ENCODE data around the gene PAFAH2.
A peak's percentile ranks its signal among the peaks of the same experiment; 100 is the strongest.

Gene PAFAH2

DNA sequence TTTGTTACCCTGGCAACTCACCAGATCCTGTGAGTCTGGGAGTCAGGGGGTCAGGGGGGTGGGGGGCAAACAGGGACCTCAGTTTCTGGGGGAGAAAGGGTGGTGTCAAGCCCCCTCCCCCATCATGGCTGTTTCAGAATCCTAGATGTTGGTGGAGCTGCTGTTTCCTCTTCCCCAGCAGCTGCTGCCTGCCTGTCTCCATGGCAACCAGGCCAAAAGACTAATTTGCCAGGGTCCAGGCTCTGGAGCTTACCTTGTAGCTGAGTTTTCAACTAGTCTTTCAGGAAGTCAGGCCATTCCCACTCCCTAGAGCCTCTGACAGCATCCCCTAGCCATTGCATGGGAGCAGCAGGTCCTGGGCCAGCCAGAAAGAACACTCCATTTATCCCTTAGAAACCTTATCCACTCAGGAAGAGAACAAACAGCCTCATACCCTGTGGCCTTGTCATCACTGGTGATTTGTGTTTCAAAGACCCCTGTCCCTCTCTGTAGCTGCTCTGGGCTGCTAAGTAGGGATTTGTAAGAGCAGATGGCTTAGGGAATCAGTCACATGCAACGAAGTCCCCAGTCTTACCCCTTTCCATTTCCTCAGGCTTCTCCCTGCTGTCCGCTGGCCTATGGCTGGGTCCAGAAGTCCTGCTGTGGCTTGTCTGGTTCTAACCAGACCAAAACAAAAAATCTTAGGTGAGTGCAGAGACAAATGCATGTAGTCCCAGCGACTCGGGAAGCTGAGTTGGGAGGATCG lies 70.2 kb downstream of the PAFAH2 start:
- no peak for DNase-seq

DNA sequence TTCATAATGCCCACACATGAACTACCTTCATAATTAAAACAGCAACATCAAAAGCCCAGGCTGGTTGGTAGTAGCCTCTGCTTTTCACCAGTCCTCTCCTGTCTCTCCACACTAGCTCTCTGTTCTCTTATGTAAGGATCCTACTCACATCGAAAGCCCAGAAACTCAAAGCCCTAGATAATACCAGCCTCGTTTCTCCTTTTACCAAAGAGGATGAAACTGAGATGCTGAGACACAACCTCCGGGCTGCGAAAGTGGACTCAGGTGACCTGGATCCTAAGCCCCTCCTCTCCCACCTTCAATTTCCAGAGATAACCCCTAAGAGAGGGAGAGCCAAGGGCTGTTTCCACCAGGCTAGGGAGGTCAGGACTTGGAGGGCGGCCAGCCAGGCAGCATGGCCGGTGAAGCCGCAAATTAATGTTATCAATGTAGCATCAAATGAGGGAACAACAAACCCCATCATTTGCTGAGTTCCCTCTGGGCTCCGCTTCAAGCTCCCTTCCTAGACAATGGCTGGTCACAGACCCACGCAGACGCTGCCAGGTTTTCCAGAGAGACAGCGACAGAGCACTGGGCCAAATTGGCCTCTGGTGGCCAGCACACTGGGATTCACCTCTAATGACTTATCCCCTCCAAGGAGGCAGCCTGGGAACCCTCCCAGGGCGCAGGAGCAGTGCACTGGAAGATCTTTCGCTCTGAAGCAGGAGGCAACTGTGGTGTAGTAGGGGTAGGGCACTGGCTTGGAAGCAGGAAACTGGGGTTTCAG lies 70.9 kb downstream of the PAFAH2 start:
- DNase-seq, result no peak

- no peak for DNase-seq
Measured at GRCh38 chr1:25924454-25924853, 73.4 kb downstream of the PAFAH2 start.

DNA sequence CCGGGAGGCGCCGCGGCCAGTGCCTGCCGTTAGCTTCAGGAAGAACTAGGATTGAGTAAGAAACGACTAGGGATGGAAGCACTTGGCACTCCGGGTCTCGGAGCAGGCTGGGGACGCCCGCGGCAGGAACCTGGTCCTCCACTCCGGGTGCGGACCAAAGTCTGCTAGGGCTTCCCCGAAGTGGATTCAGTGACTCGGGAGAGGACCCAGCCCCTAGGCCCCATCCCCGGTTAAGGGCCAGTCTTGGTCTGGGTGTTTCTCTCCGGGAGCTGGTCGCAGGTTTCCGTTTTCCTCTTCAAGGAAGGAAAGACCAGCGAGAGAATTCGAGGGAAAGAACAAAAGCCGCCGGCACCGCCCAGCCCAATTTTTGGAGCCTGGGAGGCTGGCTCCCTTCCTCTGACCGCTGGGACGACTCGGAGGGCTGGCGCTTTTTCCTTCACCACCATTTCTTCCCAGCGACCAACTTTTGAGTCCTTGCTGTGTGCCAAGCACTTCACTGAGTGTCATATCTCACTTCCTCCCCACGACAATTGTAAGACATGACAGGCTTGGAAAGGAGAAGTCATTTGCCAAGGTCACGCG lies 74.8 kb downstream of the PAFAH2 start:
- no peak for DNase-seq

DNA sequence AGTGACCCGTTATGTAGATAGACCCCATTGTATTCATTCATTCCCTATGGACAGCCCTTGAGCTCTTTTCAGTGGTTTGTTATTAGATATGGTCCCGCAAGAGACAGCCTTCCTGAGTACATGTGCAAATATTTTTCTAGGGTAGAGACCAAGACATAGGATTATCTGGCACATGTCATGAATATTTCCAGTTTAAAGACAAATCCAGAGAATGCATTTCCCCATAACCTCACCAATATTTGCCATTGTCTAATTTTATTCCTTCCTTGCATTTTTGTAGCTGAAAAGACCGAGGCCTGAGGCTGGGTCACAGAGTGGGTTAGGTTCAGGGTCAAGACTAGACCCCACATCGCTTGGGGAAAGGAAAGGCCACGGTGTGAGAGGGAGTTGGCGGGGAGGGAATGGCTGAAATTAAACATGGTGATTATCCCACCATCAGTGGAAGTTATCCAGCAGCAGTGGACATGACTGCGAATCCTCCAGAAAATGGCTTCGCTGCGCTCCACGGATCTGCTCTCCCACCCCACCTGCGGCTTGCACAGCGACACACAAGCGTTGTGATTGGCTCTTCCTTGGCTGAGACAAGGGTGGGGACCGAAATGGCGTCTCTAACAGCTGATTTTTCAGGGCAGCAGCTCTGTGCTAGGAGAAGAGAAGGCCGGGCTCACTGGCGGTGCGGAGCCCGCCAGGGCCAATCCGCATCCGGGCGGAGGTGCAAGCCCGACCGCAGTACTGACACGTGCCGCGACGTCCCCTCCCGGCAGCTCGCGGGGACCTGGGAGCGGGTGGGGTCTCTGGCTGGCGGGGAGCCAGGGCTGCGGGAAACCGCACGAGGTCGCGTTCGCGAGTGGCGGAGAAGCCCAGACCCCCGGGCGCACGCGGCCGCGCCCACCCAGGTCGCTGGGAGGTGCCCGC lies 75.5 kb downstream of the PAFAH2 start:
- no peak for DNase-seq

GRCh38 chr1:25918615-25919014 lies 79.2 kb downstream of the PAFAH2 start:
- no peak for DNase-seq

DNA sequence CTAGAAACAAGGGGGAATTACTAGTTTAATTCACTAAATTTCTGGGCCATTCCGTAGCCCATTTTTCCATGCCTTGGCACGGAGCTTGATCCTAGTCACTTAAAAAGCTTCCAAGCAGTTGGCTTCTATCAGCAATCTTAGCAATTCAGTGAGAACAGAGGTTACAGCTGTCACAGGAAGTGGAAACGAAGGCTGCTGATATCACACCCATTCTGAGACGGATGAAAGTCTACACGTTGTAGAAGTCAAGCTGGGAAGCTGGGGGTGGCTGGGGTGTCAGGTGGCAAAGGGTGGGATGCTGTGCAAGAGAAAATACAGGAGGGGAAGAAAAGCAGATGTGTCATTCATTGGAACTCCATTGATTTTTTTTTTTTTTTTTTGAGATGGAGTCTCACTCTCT lies 79.9 kb downstream of the PAFAH2 start:
- no peak for DNase-seq

DNA sequence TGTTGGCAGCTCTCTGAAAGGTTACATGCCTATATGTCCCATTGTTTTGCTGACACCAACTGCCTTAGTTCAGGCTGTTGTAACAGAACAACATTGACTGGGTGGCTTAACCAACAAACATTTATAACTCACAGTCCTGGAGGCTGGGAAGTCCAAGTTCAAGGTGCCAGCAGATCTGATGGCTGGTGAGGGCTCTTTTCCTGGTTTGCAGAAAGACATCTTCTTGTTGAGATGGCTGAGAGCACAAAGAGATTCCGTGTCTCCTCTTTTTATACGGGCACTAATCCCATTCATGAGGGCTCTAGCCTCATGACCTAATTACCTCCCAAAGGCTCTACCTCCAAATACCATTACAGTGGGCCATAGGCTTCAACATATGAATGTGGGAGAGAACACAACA lies 81.4 kb downstream of the PAFAH2 start:
- no peak for DNase-seq

DNA sequence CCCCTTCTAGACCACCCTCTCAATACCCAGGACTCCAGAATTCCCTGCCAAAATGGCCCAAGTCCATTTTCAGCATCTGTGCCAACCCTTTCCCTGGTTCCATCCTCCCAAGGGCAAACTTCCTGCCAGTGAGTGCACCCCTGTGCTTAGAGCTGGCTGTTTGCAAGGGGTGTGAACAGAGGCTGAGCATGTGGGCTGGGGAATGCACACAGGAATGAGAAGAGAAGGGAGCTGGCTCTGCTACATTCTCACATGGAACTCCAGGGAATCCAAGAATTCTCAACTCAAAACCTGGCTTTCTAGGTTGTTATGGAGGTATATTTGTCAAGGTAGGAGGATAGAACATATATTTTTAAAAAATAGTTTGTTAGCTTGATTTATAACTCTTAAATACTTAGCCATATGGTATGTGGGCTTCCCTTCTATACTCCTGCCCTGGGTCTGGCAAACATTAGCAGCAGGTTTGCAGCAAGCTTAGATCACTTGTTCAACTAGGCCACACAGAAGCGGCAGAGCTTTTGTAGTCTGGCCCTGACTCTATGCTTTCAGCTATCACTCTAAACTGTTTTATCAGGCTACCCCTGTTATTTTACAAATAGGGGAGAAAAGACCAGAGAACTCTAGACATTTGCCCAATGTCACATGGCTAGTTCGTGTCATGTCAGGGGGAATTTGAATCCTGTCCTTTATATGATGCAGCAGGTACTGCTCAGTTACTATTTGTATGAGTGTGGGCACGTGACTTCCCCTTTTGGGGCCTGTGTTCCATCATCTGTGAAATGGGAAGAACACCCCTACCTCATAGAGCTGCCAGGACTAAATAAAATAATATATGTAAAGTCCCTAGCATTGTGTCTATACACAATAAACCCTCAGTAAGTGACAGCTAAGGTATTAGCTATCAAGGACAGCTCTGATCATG lies 83.5 kb downstream of the PAFAH2 start:
- peak; percentile 40 for DNase-seq

DNA sequence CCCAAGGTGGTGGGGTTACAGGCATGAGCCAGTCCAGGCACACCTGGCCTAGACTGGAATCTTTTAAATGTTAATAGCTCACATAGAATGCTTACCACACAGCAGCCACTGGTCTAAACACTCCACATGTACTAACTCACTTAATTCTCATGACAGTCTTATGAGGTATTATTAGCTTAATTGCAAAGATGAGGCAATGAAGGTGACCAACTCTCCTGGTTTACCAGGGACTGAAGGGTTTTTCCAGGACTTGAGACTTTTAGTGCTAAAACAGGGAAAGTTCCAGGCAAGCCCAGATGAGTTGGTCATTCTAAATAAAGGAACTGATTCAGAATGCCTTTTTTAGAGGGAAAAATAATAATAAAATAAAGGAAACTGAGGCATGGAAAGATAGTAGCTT lies 84.7 kb downstream of the PAFAH2 start:
- no peak for DNase-seq

- DNase-seq, result peak; percentile 85
Measured at GRCh38 chr1:25912076-25912831, 85.6 kb downstream of the PAFAH2 start.

DNA sequence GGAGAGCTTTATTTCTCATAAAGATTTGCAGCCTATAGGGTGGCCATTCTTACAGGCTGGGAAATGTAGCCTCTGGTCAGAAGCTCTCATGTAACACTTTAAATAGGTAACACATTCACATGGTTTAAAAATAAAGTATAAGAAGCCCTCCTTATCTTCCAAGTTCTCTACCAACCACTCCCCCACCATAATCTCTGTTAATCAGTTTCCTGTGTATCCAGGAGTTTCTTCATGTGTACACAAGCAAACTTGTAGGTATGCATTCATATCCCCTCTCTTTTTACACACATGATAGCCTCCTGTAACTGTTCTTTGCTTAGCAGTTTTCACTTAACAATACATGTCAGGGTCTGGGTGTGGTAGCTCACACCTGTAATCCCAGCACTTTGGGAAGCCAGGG lies 86.7 kb downstream of the PAFAH2 start:
- no peak for DNase-seq
